ENCODE measurements around the gene RNF213.
A peak's percentile ranks its signal among the peaks of the same experiment; 100 is the strongest.

Gene RNF213

GRCh38 chr17:80217703-80218362 is 42.8 kb upstream of the RNF213 start:
- DNase-seq: no peak
- 98% methylated on average over 13 of the region's 13 CpGs for WGBS

GRCh38 chr17:80218391-80218790 is 42.3 kb upstream of the RNF213 start:
- no peaks in the 10 kb centered on the region for H3K27me3 ChIP-seq (ENCODE audit: control insufficient read depth in 1 of 2, insufficient read depth in 1 of 2, low read length in 2 of 2)
- H2BK15ac ChIP-seq (ENCODE audit: low read depth, poor library complexity, severe bottlenecking): no peak overlapping the region
- peaks cover 50 to 68% of the 10 kb centered on the region in 2 experiments for H3K36me3 ChIP-seq (ENCODE audit: control insufficient read depth in 1 of 2, insufficient read depth in 2 of 2, low read depth in 1 of 2, low read length in 2 of 2)
- H3K79me1 ChIP-seq (replicated peaks; ENCODE audit: low read length, poor library complexity, severe bottlenecking): peaks cover 42% of the 10 kb centered on the region
- H3K4me3 ChIP-seq (ENCODE audit: insufficient read depth in 1 of 2, low read depth in 1 of 2, low read length in 2 of 2): no peak overlapping the region
- peak overlapping the region in 1 of 2 experiments; percentile 18 for H2BK12ac ChIP-seq (ENCODE audit: low read length in 2 of 2)
- H2BK120ac ChIP-seq (ENCODE audit: low read depth, low read length): no peak overlapping the region
- no peak overlapping the region for H3K18ac ChIP-seq (ENCODE audit: low read depth in 1 of 2, low read length in 2 of 2)
- DNase-seq: no peak
- no peak overlapping the region for H3K4me2 ChIP-seq (ENCODE audit: low read length, poor library complexity, severe bottlenecking)
- H3K14ac ChIP-seq (ENCODE audit: low read length in 2 of 2): no peak overlapping the region
- no peak overlapping the region for H3K23ac ChIP-seq (ENCODE audit: low read length in 2 of 2)
- H3K27ac ChIP-seq (ENCODE audit: low read length, poor library complexity, severe bottlenecking): no peak overlapping the region
- no peaks in the 10 kb centered on the region for H3K9me3 ChIP-seq (ENCODE audit: control insufficient read depth, low read length)
- H2AFZ ChIP-seq (ENCODE audit: low read depth, low read length): no peak overlapping the region
- H3K4me1 ChIP-seq (ENCODE audit: control insufficient read depth, insufficient read depth, low read depth, low read length): peaks cover 21% of the 10 kb centered on the region
- H3K4ac ChIP-seq (ENCODE audit: low read depth in 1 of 2, low read length in 2 of 2): no peak overlapping the region
- no peak overlapping the region for H2AK5ac ChIP-seq (ENCODE audit: low read length, severe bottlenecking)
- no peak overlapping the region for H4K8ac ChIP-seq (ENCODE audit: low read length)
- no peak overlapping the region for H2BK5ac ChIP-seq (ENCODE audit: low read depth, low read length, poor library complexity, severe bottlenecking)
- H3K9ac ChIP-seq (ENCODE audit: low read length): no peak overlapping the region
- no peak overlapping the region for H4K91ac ChIP-seq (ENCODE audit: low read length)
- 87% methylated on average over 7 of the region's 7 CpGs for WGBS

More at GRCh38 chr17:80217703-80218362, 42.8 kb upstream of the RNF213 start:
- no peak overlapping the region for H2AFZ ChIP-seq (ENCODE audit: low read depth, low read length)
- H3K9ac ChIP-seq (ENCODE audit: low read length): no peak overlapping the region
- H2BK12ac ChIP-seq (ENCODE audit: low read length in 2 of 2): no peak overlapping the region
- H3K27me3 ChIP-seq (ENCODE audit: control insufficient read depth in 1 of 2, insufficient read depth in 1 of 2, low read length in 2 of 2): no peaks in the 10 kb centered on the region
- peak overlapping the region; percentile 41 for H4K91ac ChIP-seq (ENCODE audit: low read length)
- no peak overlapping the region for H3K18ac ChIP-seq (ENCODE audit: low read depth in 1 of 2, low read length in 2 of 2)
- no peak overlapping the region for H3K4ac ChIP-seq (ENCODE audit: low read depth in 1 of 2, low read length in 2 of 2)
- H3K4me3 ChIP-seq (ENCODE audit: insufficient read depth in 1 of 2, low read depth in 1 of 2, low read length in 2 of 2): no peak overlapping the region
- H2BK15ac ChIP-seq (ENCODE audit: low read depth, poor library complexity, severe bottlenecking): peak overlapping the region; percentile 44
- H2BK5ac ChIP-seq (ENCODE audit: low read depth, low read length, poor library complexity, severe bottlenecking): no peak overlapping the region
- no peak overlapping the region for H2BK120ac ChIP-seq (ENCODE audit: low read depth, low read length)
- peaks cover 37% of the 10 kb centered on the region for H3K79me1 ChIP-seq (replicated peaks; ENCODE audit: low read length, poor library complexity, severe bottlenecking)
- H3K4me1 ChIP-seq (ENCODE audit: control insufficient read depth, insufficient read depth, low read depth, low read length): peaks cover 21% of the 10 kb centered on the region
- H3K27ac ChIP-seq (ENCODE audit: low read length, poor library complexity, severe bottlenecking): no peak overlapping the region
- no peak overlapping the region for H3K23ac ChIP-seq (ENCODE audit: low read length in 2 of 2)
- no peak overlapping the region for H3K4me2 ChIP-seq (ENCODE audit: low read length, poor library complexity, severe bottlenecking)
- no peak overlapping the region for H3K14ac ChIP-seq (ENCODE audit: low read length in 2 of 2)
- H4K8ac ChIP-seq (ENCODE audit: low read length): no peak overlapping the region
- no peaks in the 10 kb centered on the region for H3K9me3 ChIP-seq (ENCODE audit: control insufficient read depth, low read length)
- H2AK5ac ChIP-seq (ENCODE audit: low read length, severe bottlenecking): no peak overlapping the region
- peaks cover 49 to 68% of the 10 kb centered on the region in 2 experiments for H3K36me3 ChIP-seq (ENCODE audit: control insufficient read depth in 1 of 2, insufficient read depth in 2 of 2, low read depth in 1 of 2, low read length in 2 of 2)

GRCh38 chr17:80219013-80219762 is 41.5 kb upstream of the RNF213 start:
- Histone ChIP-seq H3K18ac (ENCODE audit: low read depth in 1 of 2, low read length in 2 of 2) (peak overlapping the region; percentile 28 to 92), H3K14ac (ENCODE audit: low read length in 2 of 2) (no peak overlapping the region), H4K91ac (ENCODE audit: low read length) (peak overlapping the region; percentile 95), H3K4me3 (ENCODE audit: insufficient read depth in 1 of 2, low read depth in 1 of 2, low read length in 2 of 2) (peak overlapping the region; percentile 81 to 97), H2AFZ (ENCODE audit: low read depth, low read length) (no peak overlapping the region), H2BK12ac (ENCODE audit: low read length in 2 of 2) (peak overlapping the region; percentile 26 to 44), H3K23ac (ENCODE audit: low read length in 2 of 2) (no peak overlapping the region), H3K27me3 (ENCODE audit: control insufficient read depth in 1 of 2, insufficient read depth in 1 of 2, low read length in 2 of 2) (no peaks in the 10 kb centered on the region), H3K9me3 (ENCODE audit: control insufficient read depth, low read length) (no peaks in the 10 kb centered on the region), H2BK5ac (ENCODE audit: low read depth, low read length, poor library complexity, severe bottlenecking) (no peak overlapping the region), H3K4ac (ENCODE audit: low read depth in 1 of 2, low read length in 2 of 2) (peak overlapping the region; percentile 9 to 97), H3K36me3 (ENCODE audit: control insufficient read depth in 1 of 2, insufficient read depth in 2 of 2, low read depth in 1 of 2, low read length in 2 of 2) (peaks cover 50 to 61% of the 10 kb centered on the region in 2 experiments), H3K4me2 (ENCODE audit: low read length, poor library complexity, severe bottlenecking) (peak overlapping the region; percentile 97), H2BK120ac (ENCODE audit: low read depth, low read length) (peak overlapping the region; percentile 81), H3K4me1 (ENCODE audit: control insufficient read depth, insufficient read depth, low read depth, low read length) (peaks cover 21% of the 10 kb centered on the region), H2BK15ac (ENCODE audit: low read depth, poor library complexity, severe bottlenecking) (no peak overlapping the region), H3K27ac (ENCODE audit: low read length, poor library complexity, severe bottlenecking) (peak overlapping the region; percentile 63), H3K9ac (ENCODE audit: low read length) (peak overlapping the region; percentile 98), H3K79me1 (replicated peaks; ENCODE audit: low read length, poor library complexity, severe bottlenecking) (peaks cover 42% of the 10 kb centered on the region), H2AK5ac (ENCODE audit: low read length, severe bottlenecking) (peak overlapping the region; percentile 34), H4K8ac (ENCODE audit: low read length) (peak overlapping the region; percentile 90)
- peak; percentile 88 for DNase-seq
- 34% methylated on average over 15 of the region's 15 CpGs for WGBS

- H3K9ac ChIP-seq (ENCODE audit: low read length): peak overlapping the region; percentile 98
- peak overlapping the region; percentile 11 to 85 for H2BK12ac ChIP-seq (ENCODE audit: low read length in 2 of 2)
- H2AFZ ChIP-seq (ENCODE audit: low read depth, low read length): peak overlapping the region; percentile 21
- H3K4me3 ChIP-seq (ENCODE audit: insufficient read depth in 1 of 2, low read depth in 1 of 2, low read length in 2 of 2): peak overlapping the region; percentile 81 to 97
- peak overlapping the region; percentile 95 for H4K91ac ChIP-seq (ENCODE audit: low read length)
- H3K27me3 ChIP-seq (ENCODE audit: control insufficient read depth in 1 of 2, insufficient read depth in 1 of 2, low read length in 2 of 2): no peaks in the 10 kb centered on the region
- H3K18ac ChIP-seq (ENCODE audit: low read depth in 1 of 2, low read length in 2 of 2): peak overlapping the region; percentile 58 to 92
- H3K4ac ChIP-seq (ENCODE audit: low read depth in 1 of 2, low read length in 2 of 2): peak overlapping the region; percentile 9 to 97
- peak overlapping the region; percentile 63 for H3K27ac ChIP-seq (ENCODE audit: low read length, poor library complexity, severe bottlenecking)
- no peaks in the 10 kb centered on the region for H3K9me3 ChIP-seq (ENCODE audit: control insufficient read depth, low read length)
- peak overlapping the region; percentile 97 for H3K4me2 ChIP-seq (ENCODE audit: low read length, poor library complexity, severe bottlenecking)
- peak overlapping the region; percentile 90 for H2BK15ac ChIP-seq (ENCODE audit: low read depth, poor library complexity, severe bottlenecking)
- H3K14ac ChIP-seq (ENCODE audit: low read length in 2 of 2): peak overlapping the region; percentile 90 to 96
- WGBS: 1% methylated on average over 5 of the region's 5 CpGs
- H3K4me1 ChIP-seq (ENCODE audit: control insufficient read depth, insufficient read depth, low read depth, low read length): peaks cover 21% of the 10 kb centered on the region
- peak overlapping the region; percentile 81 for H2BK120ac ChIP-seq (ENCODE audit: low read depth, low read length)
- DNase-seq: no peak
- no peak overlapping the region for H2BK5ac ChIP-seq (ENCODE audit: low read depth, low read length, poor library complexity, severe bottlenecking)
- no peak overlapping the region for H2AK5ac ChIP-seq (ENCODE audit: low read length, severe bottlenecking)
- H3K23ac ChIP-seq (ENCODE audit: low read length in 2 of 2): peak overlapping the region in 1 of 2 experiments; percentile 78
- peak overlapping the region; percentile 90 for H4K8ac ChIP-seq (ENCODE audit: low read length)
- peaks cover 46 to 58% of the 10 kb centered on the region in 2 experiments for H3K36me3 ChIP-seq (ENCODE audit: control insufficient read depth in 1 of 2, insufficient read depth in 2 of 2, low read depth in 1 of 2, low read length in 2 of 2)
- peaks cover 43% of the 10 kb centered on the region for H3K79me1 ChIP-seq (replicated peaks; ENCODE audit: low read length, poor library complexity, severe bottlenecking)
Measured at GRCh38 chr17:80219763-80220053, 40.9 kb upstream of the RNF213 start.
